H1 (cell line): ENCODE measurements around the gene GMCL1.

Source experiments
- ATF3 ChIP-seq: IDR thresholded peaks from 2 replicates; pipeline ENCODE4 v1.6.1; 2011; ENCODE audit warnings: low read depth, mild to moderate bottlenecking, low read length; ENCODE audit not compliant: insufficient read depth
- BCL11A ChIP-seq, 2 experiments: IDR thresholded peaks; one replicate each; pipeline ENCODE4 v1.6.1; 2011; ENCODE audit warnings: low read depth in 2 of 2, low read length in 2 of 2, mild to moderate bottlenecking in 2 of 2
- CHD1 ChIP-seq: IDR thresholded peaks from 2 replicates; pipeline ENCODE4 v1.6.1; 2012; ENCODE audit warnings: low read depth, low read length, improper control_type of control experiment
- CTCF ChIP-seq, 3 experiments: IDR thresholded peaks; 1 replicate in 2 of 3; 2 replicates in 1 of 3; pipeline versions ENCODE4 v1.5.1 to v1.6.1; 2011; ENCODE audit warnings: low read length in 3 of 3, mild to moderate bottlenecking in 3 of 3, inconsistent platforms in 2 of 3, low read depth in 1 of 3, moderate library complexity in 1 of 3; ENCODE audit not compliant: insufficient read depth in 1 of 3; ENCODE audit errors: control extremely low read depth in 1 of 3
- GTF2F1 ChIP-seq: IDR thresholded peaks from 2 replicates; pipeline ENCODE4 v1.6.1; 2012; ENCODE audit warnings: low read depth, low read length, improper control_type of control experiment, borderline replicate concordance
- PHF8 ChIP-seq: fragments of 200-600 bp; sonication (generic); conservative IDR thresholded peaks from 2 replicates; pipeline ENCODE4 v1.7.1; 2012; ENCODE audit warnings: low read depth, mild to moderate bottlenecking, inconsistent platforms, low read length, moderate library complexity
- POLR2A ChIP-seq, 2 experiments: IDR thresholded peaks; 1 replicate in 1 of 2; 2 replicates in 1 of 2; pipeline ENCODE4 v1.6.1; 2011; ENCODE audit warnings: low read depth in 2 of 2, low read length in 2 of 2, mild to moderate bottlenecking in 2 of 2; ENCODE audit errors: control extremely low read depth in 1 of 2
- POLR2AphosphoS5 ChIP-seq: IDR thresholded peaks from 2 replicates; pipeline ENCODE4 v1.6.1; 2011; ENCODE audit warnings: low read depth, low read length
- RAD21 ChIP-seq, 2 experiments: IDR thresholded peaks in 1 of 2; conservative IDR thresholded peaks in 1 of 2; 2 replicates each; pipeline ENCODE4 v1.6.1; 2011; ENCODE audit warnings: low read depth in 2 of 2, low read length in 2 of 2, improper control_type of control experiment in 1 of 2, inconsistent platforms in 1 of 2, mild to moderate bottlenecking in 1 of 2, moderate library complexity in 1 of 2
- RFX5 ChIP-seq: IDR thresholded peaks from 2 replicates; pipeline ENCODE4 v1.6.1; 2011; ENCODE audit warnings: low read depth, low read length, improper control_type of control experiment, borderline replicate concordance
- SP1 ChIP-seq: IDR thresholded peaks from 2 replicates; pipeline ENCODE4 v1.6.1; 2011; ENCODE audit warnings: low read depth, low read length
- ZNF274 ChIP-seq: IDR thresholded peaks from 2 replicates; pipeline ENCODE4 v1.7.0; 2012; ENCODE audit warnings: low read length, borderline replicate concordance; ENCODE audit errors: extremely low read depth
- TF ChIP-seq, protein P1 (sequence below): fragments of 300-600 bp; sonication (generic); IDR thresholded peaks from 2 replicates; pipeline ENCODE4 v1.7.1; 2012; ENCODE audit warnings: low read length, moderate library complexity, mild to moderate bottlenecking, inconsistent platforms; ENCODE audit not compliant: insufficient replicate concordance
- TF ChIP-seq, protein P2 (sequence below): IDR thresholded peaks from 2 replicates; pipeline ENCODE4 v1.6.1; 2011; ENCODE audit warnings: low read length, improper control_type of control experiment

GRCh38 chr2:69797235-69797634 lies 32.2 kb upstream of the GMCL1 start:
- TF ChIP-seq, protein P1, sequence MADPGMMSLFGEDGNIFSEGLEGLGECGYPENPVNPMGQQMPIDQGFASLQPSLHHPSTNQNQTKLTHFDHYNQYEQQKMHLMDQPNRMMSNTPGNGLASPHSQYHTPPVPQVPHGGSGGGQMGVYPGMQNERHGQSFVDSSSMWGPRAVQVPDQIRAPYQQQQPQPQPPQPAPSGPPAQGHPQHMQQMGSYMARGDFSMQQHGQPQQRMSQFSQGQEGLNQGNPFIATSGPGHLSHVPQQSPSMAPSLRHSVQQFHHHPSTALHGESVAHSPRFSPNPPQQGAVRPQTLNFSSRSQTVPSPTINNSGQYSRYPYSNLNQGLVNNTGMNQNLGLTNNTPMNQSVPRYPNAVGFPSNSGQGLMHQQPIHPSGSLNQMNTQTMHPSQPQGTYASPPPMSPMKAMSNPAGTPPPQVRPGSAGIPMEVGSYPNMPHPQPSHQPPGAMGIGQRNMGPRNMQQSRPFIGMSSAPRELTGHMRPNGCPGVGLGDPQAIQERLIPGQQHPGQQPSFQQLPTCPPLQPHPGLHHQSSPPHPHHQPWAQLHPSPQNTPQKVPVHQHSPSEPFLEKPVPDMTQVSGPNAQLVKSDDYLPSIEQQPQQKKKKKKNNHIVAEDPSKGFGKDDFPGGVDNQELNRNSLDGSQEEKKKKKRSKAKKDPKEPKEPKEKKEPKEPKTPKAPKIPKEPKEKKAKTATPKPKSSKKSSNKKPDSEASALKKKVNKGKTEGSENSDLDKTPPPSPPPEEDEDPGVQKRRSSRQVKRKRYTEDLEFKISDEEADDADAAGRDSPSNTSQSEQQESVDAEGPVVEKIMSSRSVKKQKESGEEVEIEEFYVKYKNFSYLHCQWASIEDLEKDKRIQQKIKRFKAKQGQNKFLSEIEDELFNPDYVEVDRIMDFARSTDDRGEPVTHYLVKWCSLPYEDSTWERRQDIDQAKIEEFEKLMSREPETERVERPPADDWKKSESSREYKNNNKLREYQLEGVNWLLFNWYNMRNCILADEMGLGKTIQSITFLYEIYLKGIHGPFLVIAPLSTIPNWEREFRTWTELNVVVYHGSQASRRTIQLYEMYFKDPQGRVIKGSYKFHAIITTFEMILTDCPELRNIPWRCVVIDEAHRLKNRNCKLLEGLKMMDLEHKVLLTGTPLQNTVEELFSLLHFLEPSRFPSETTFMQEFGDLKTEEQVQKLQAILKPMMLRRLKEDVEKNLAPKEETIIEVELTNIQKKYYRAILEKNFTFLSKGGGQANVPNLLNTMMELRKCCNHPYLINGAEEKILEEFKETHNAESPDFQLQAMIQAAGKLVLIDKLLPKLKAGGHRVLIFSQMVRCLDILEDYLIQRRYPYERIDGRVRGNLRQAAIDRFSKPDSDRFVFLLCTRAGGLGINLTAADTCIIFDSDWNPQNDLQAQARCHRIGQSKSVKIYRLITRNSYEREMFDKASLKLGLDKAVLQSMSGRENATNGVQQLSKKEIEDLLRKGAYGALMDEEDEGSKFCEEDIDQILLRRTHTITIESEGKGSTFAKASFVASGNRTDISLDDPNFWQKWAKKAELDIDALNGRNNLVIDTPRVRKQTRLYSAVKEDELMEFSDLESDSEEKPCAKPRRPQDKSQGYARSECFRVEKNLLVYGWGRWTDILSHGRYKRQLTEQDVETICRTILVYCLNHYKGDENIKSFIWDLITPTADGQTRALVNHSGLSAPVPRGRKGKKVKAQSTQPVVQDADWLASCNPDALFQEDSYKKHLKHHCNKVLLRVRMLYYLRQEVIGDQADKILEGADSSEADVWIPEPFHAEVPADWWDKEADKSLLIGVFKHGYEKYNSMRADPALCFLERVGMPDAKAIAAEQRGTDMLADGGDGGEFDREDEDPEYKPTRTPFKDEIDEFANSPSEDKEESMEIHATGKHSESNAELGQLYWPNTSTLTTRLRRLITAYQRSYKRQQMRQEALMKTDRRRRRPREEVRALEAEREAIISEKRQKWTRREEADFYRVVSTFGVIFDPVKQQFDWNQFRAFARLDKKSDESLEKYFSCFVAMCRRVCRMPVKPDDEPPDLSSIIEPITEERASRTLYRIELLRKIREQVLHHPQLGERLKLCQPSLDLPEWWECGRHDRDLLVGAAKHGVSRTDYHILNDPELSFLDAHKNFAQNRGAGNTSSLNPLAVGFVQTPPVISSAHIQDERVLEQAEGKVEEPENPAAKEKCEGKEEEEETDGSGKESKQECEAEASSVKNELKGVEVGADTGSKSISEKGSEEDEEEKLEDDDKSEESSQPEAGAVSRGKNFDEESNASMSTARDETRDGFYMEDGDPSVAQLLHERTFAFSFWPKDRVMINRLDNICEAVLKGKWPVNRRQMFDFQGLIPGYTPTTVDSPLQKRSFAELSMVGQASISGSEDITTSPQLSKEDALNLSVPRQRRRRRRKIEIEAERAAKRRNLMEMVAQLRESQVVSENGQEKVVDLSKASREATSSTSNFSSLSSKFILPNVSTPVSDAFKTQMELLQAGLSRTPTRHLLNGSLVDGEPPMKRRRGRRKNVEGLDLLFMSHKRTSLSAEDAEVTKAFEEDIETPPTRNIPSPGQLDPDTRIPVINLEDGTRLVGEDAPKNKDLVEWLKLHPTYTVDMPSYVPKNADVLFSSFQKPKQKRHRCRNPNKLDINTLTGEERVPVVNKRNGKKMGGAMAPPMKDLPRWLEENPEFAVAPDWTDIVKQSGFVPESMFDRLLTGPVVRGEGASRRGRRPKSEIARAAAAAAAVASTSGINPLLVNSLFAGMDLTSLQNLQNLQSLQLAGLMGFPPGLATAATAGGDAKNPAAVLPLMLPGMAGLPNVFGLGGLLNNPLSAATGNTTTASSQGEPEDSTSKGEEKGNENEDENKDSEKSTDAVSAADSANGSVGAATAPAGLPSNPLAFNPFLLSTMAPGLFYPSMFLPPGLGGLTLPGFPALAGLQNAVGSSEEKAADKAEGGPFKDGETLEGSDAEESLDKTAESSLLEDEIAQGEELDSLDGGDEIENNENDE, result no peak
- TF ChIP-seq ZNF274 (no peak), BCL11A (IDR thresholded peaks at IDR 0.05; ENCODE audit: low read depth in 2 of 2, low read length in 2 of 2) (no peak), POLR2A (IDR thresholded peaks at IDR 0.05; ENCODE audit: control extremely low read depth in 1 of 2, low read depth in 2 of 2, low read length in 2 of 2) (no peak), GTF2F1 (no peak), CTCF (IDR thresholded peaks at IDR 0.05; ENCODE audit: control extremely low read depth in 1 of 3, insufficient read depth in 1 of 3, low read depth in 1 of 3, low read length in 3 of 3) (no peak), ATF3 (no peak), RAD21 (IDR thresholded peaks at IDR 0.05 in 1 of 2, conservative IDR thresholded peaks at IDR 0.05 in 1 of 2; ENCODE audit: low read depth in 2 of 2, low read length in 2 of 2) (no peak), POLR2AphosphoS5 (no peak), RFX5 (no peak), CHD1 (no peak), SP1 (no peak), PHF8 (no peak)
- TF ChIP-seq, protein P2, sequence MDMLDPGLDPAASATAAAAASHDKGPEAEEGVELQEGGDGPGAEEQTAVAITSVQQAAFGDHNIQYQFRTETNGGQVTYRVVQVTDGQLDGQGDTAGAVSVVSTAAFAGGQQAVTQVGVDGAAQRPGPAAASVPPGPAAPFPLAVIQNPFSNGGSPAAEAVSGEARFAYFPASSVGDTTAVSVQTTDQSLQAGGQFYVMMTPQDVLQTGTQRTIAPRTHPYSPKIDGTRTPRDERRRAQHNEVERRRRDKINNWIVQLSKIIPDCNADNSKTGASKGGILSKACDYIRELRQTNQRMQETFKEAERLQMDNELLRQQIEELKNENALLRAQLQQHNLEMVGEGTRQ, result no peak
